Motor neuron (in vitro differentiated cells): ENCODE data around the gene TTC39B. TPM values are rescaled to one million over a fixed set of nuclear protein-coding genes. Genes with fewer than 3 reads are reported as not detected.
A peak's percentile ranks its signal among the peaks of the same experiment; 100 is the strongest.

Source experiments
- ATAC-seq, 8 experiments: fragments of 200-7000 bp; cut with Tn5 transposase; replicated peaks in 6 of 8; 2 replicates each; pipeline ENCODE4 v1.8.0; 2021; ENCODE audit warnings: mild to moderate bottlenecking in 8 of 8, moderate library complexity in 8 of 8
- H3K27ac ChIP-seq, 2 donors: fragments of 250-450 bp; sonication (Bioruptor Pico); 2 replicates each; pipeline ENCODE4 v1.9.0; 2021; ENCODE audit warnings: antibody characterized with exemption in 2 of 2, mild to moderate bottlenecking in 2 of 2, moderate library complexity in 1 of 2
- H3K4me1 ChIP-seq, 2 donors: fragments of 250-450 bp; sonication (Bioruptor Pico); replicated peaks in 1 of 2; 2 replicates each; pipeline ENCODE4 v1.6.1; 2021; ENCODE audit warnings: antibody characterized with exemption in 2 of 2, mild to moderate bottlenecking in 2 of 2, moderate library complexity in 1 of 2
- H3K4me3 ChIP-seq, 5 donors: fragments of 250-450 bp; sonication (Bioruptor Pico); 2 replicates each; pipeline ENCODE4 v1.9.0; 2021; ENCODE audit warnings: antibody characterized with exemption in 5 of 5, mild to moderate bottlenecking in 5 of 5, moderate library complexity in 4 of 5
- WGBS, 10 experiments: fragments of 450-650 bp; shearing (Covaris generic); methylation state at CpG; one replicate each; pipeline ENCODE4 v1.0.0; 2022; 5-methylcytosine and 5-hydroxymethylcytosine counted together
- in situ Hi-C, 9 experiments: fragments of 400-800 bp; cut with MboI; loops; one replicate each; pipeline ENCODE4 v1.15.0; 2021; ENCODE audit warnings: low sequenced_read_pairs in 9 of 9, low pct_unique_long_range_greater_than_20kb in 2 of 9; ENCODE audit not compliant: unreplicated experiment in 9 of 9
- total RNA-seq, 8 experiments: library from RNA; unstranded; fragments of 300-600 nt; gene quantifications; 2 replicates each; pipeline versions ENCODE4 v1.2.3 to v1.2.4, GENCODE V29; 2022

Gene TTC39B
- 10 to 100 TPM in 1 of 8 experiments, 1 to 10 TPM in 7; 1.4 to 10.6 (median 4.5) TPM for total RNA-seq

DNA sequence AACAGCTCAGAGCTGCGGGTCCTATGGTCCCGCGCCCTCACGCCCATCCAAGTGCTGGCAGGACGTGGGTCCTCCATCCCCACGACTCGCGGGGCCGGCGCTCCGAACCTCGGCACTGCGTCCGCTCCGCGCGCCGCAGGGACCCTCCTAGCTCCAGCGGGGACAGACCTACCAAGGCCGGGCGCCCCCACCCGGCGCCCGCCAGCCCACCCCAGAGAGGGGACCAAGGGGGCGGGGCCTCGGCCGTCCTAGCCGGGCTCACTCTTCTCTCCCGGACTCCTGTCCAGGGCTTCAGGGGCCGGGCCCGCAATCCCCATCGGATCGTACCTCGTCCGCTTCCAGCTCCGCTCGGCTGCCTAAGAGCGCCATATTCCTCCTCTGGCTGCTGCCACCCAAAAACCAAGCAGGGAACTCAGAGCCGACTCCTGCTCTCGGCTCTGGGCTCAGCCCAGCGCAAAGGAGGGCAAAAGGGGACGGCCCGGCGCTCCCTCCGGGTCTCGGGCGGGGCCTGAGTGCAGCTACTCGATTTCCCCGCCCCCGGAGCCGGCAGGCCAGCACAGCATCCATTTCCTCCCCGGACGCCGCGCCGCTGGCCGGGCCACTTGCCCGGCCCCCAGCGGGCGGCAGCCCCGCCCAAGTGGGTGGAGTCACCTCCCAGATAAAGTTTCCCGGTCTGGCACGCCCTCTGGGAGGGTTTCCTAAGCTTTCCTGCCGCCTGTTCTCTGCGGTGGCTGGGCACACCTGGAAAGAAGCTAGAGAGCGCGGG is at the start of gene TTC39B:
TSS of gene TTC39B (minus strand) at position 460 of the 766 bp plus-strand sequence. CDS start at position 369, 91 bp downstream.
- Histone ChIP-seq H3K4me1 (peaks cover 0 to 3% of the 10 kb centered on the region in 2 donors), H3K27ac (peak within 1 kb of the TSS; percentile 20 to 54), H3K4me3 (peak within 1 kb of the TSS; percentile 60 to 85 (median 76))
- peak; percentile 75 to 92 (median 91) for ATAC-seq
- in situ Hi-C loops = no loop called here
- 0% methylated on average over 2 to 12 of the region's 67 CpGs; no CpG with 5 or more reads in 8 of the 10 experiments for WGBS, 10 experiments

- in situ Hi-C loops = no loop called here
- 52 to 92% (median 76%) methylated on average over 4 to 6 of the region's 6 CpGs; no CpG with 5 or more reads in 4 of the 10 experiments for WGBS, 10 experiments
- H3K4me1 ChIP-seq = peaks cover 0 to 5% of the 10 kb centered on the region in 2 donors
- no peak overlapping the region for H3K27ac ChIP-seq
- no peak overlapping the region for H3K4me3 ChIP-seq
- no peak for ATAC-seq
These were observed 48.7 kb upstream of the TTC39B start for GRCh38 chr9:15355669-15356068.

- WGBS, 10 experiments = 0 to 79% (median 34%) methylated on average over 1 to 3 of the region's 3 CpGs; no CpG with 5 or more reads in 1 of the 10 experiments
- H3K4me3 ChIP-seq = no peak overlapping the region
- in situ Hi-C loops = no loop called here
- ATAC-seq = no peak
- peaks cover 0 to 5% of the 10 kb centered on the region in 2 donors for H3K4me1 ChIP-seq
- H3K27ac ChIP-seq = no peak overlapping the region
These were observed 47.7 kb upstream of the TTC39B start for GRCh38 chr9:15354713-15355112.

- ATAC-seq = no peak
These were observed 46.9 kb upstream of the TTC39B start for GRCh38 chr9:15353892-15354291.

DNA sequence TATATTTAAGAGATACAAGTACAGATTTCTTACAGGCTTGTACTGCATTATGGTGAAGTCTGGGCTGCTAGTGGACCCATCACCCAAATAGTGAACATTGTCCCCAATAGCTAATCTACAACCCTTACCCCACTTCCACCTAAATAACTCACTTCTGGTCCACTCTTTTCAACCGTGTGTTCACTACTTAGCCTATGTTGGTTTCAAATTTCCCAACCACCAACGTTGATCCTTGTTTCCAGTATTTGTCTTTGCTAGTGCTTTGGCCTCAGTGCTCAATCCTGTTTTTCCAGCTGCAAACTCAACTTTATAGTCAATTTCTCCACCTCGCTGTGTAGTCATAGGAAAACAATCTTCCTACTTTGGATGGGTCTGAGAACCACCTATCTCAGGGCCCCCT is 45.3 kb upstream of the TTC39B start:
- in situ Hi-C loops = no loop called here
- H3K4me3 ChIP-seq = no peak overlapping the region
- no peak for ATAC-seq
- H3K4me1 ChIP-seq = peaks cover 0 to 5% of the 10 kb centered on the region in 2 donors
- WGBS, 10 experiments = 25 to 100% (median 73%) methylated on average over 1 to 2 of the region's 3 CpGs; no CpG with 5 or more reads in 3 of the 10 experiments
- no peak overlapping the region for H3K27ac ChIP-seq

More at GRCh38 chr9:15353892-15354291, 46.9 kb upstream of the TTC39B start:
- Histone ChIP-seq H3K4me3 (no peak overlapping the region), H3K27ac (no peak overlapping the region), H3K4me1 (peaks cover 0 to 5% of the 10 kb centered on the region in 2 donors)
- in situ Hi-C loops = no loop called here
- WGBS, 10 experiments = 87 to 100% (median 92%) methylated on average over 2 to 4 of the region's 4 CpGs; no CpG with 5 or more reads in 4 of the 10 experiments

DNA sequence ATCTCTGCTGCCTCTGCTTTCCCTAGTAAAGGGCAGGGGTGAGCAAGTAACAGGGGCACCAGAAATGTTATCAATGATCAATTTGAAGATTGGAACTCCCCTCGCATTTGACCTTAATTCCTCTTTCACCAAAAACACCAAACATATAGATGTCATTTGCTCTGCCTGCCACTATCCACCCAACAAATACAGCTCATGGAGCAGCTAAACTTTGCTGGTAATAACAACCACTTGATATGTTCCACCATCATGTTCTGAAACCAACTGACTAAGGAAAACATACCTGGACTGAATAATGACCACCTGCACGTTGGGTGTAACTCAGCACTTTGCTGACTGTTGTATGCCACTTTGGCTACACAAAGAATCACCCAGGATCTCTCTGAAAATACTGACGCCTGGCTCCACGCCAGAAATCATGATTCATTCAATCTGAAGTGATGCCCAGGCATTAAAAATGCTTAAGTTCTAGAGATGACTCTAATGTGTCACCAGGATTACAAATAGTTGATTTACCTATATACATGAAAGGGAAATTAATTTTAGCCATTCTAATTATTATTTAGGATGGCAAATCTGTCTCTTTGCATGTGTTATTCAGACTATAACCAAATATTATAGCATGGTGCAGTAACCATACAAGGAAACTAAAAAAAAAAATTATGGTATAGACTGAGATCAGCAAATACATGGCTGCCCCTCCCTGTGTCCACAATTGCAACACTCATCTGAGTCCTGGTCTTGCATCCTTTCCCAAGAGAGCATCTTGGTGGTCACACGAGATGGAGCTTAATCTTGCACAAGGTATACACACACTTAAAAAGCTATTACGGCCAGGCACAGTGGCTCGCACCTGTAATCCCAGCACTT is 43.1 kb upstream of the TTC39B start:
- ATAC-seq = peak in 1 of 8 experiments; percentile 41
- Histone ChIP-seq H3K27ac (no peak overlapping the region), H3K4me3 (no peak overlapping the region), H3K4me1 (peaks cover 0 to 4% of the 10 kb centered on the region in 2 donors)
- in situ Hi-C loops = no loop called here
- 0 to 100% (median 76%) methylated on average over 1 to 6 of the region's 7 CpGs for WGBS, 10 experiments

GRCh38 chr9:15346837-15347236 is 39.8 kb upstream of the TTC39B start:
- H3K4me1 ChIP-seq = peaks cover 0 to 6% of the 10 kb centered on the region in 2 donors
- no peak overlapping the region for H3K4me3 ChIP-seq
- H3K27ac ChIP-seq = no peak overlapping the region
- ATAC-seq = no peak
- in situ Hi-C loops = no loop called here
- WGBS, 10 experiments = 0 to 71% (median 33%) methylated on average over 1 of the region's 1 CpG; no CpG with 5 or more reads in 4 of the 10 experiments

- ATAC-seq = no peak
- Histone ChIP-seq H3K27ac (no peak overlapping the region), H3K4me3 (no peak overlapping the region), H3K4me1 (peaks cover 0 to 6% of the 10 kb centered on the region in 2 donors)
- 47 to 83% (median 63%) methylated on average over 1 to 2 of the region's 2 CpGs; no CpG with 5 or more reads in 6 of the 10 experiments for WGBS, 10 experiments
- in situ Hi-C loops = no loop called here
These were observed 37.2 kb upstream of the TTC39B start for GRCh38 chr9:15344191-15344590.

DNA sequence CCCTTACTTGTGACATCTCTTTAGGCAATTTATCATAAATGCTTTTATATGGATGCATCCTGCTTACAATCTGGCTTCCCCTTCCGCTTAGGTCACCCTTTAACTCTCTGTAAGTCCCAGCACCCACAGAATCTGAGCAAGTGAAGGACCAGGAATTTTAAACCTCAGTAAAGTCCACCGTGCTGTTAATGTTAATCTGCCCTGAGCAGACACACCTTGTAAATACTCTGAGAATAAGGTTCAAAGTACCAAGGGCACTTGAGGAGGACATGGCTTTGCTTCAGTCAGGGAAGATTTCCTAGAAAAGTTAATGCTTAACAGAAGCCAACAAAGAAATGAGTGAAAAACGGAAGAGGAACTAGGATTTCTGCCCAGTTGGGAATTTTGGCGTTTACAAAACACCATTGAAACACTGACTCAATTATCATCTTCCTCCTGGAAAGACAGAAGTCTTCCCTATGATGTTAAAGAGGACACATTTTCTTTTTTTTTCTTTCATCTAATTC is 26.4 kb upstream of the TTC39B start:
- ATAC-seq = no peak
- in situ Hi-C loops = no loop called here
- Histone ChIP-seq H3K27ac (no peak overlapping the region), H3K4me3 (no peak overlapping the region), H3K4me1 (no peaks in the 10 kb centered on the region)
- 0 to 46% (median 32%) methylated on average over 2 to 4 of the region's 4 CpGs for WGBS, 10 experiments

DNA sequence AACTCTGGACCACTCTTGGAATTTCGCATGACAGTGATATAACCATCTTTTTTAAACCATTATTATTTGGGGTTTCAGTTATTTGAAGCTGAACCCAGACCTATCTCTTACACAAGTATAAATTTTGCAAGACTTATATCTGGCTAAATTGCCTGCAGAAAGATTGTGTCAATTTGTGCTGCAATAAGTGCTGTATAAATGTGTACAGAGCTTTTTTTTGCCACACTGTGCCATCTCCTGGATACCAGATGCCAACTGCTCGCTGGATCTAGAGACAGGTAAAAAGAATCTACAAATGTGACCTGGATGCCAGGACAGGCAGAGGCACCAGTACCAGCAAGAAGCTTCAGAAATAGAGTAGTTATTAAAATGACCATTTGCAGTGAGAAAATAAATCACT is 25.9 kb upstream of the TTC39B start:
- ATAC-seq = no peak
- WGBS, 10 experiments = 20 to 94% (median 78%) methylated on average over 1 to 2 of the region's 2 CpGs; no CpG with 5 or more reads in 4 of the 10 experiments
- in situ Hi-C loops = no loop called here
- no peak overlapping the region for H3K4me3 ChIP-seq
- no peaks in the 10 kb centered on the region for H3K4me1 ChIP-seq
- no peak overlapping the region for H3K27ac ChIP-seq

GRCh38 chr9:15329539-15330109 is 22.6 kb upstream of the TTC39B start:
- WGBS, 10 experiments = 60 to 100% (median 100%) methylated on average over 1 to 4 of the region's 4 CpGs; no CpG with 5 or more reads in 5 of the 10 experiments
- Histone ChIP-seq H3K27ac (no peak overlapping the region), H3K4me3 (no peak overlapping the region), H3K4me1 (no peaks in the 10 kb centered on the region)
- in situ Hi-C loops = no loop called here
- ATAC-seq = peak in 1 of 8 experiments; percentile 21

- Histone ChIP-seq H3K4me1 (no peaks in the 10 kb centered on the region), H3K4me3 (no peak overlapping the region), H3K27ac (no peak overlapping the region)
- in situ Hi-C loops = no loop called here
- WGBS, 10 experiments = 86 to 100% (median 94%) methylated on average over 1 of the region's 1 CpG; no CpG with 5 or more reads in 6 of the 10 experiments
- no peak for ATAC-seq
These were observed 21.9 kb upstream of the TTC39B start for GRCh38 chr9:15328946-15329345.
